K562 (cell line): ENCODE data around the gene TIMP2. TPM values are rescaled to one million over a fixed set of nuclear protein-coding genes. Genes with fewer than 3 reads are reported as not detected.

Source experiments
- ATAC-seq: fragments of 200-7000 bp; cut with Tn5 transposase; 3 replicates; pipeline ENCODE4 v1.9.1; 2020; ENCODE audit warnings: moderate library complexity
- BruUV-seq: library from RNA; stranded (reverse); fragments of 400-500 nt; replicated peaks from 2 replicates; lab custom pipeline; 2021; lab: Mats Ljungman, UMichigan
- CTCF ChIA-PET: fragments of 300-600 bp; formaldehyde crosslinking; extraction: SDS; loops from one replicate; lab custom pipeline; 2021; ENCODE audit warnings: low intra/inter-chr PET ratio; lab: Yijun Ruan, JAX
- POLR2A ChIA-PET: fragments of 300-600, 350-650 bp; sonication (Branson Sonifier 250); formaldehyde crosslinking; extraction: SDS; loops from one replicate; lab custom pipeline; 2021; ENCODE audit warnings: antibody characterized with exemption, inconsistent platforms; lab: Yijun Ruan, JAX
- DNase-seq, 4 experiments: peaks; one replicate each; pipeline versions ENCODE4 v3.0.0 to v3.0.0-alpha.2; 2011 to 2018; ENCODE audit warnings: low spot score in 3 of 4, mixed read lengths in 3 of 4; ENCODE audit errors: extremely low read depth in 1 of 4
- FAIRE-seq: peaks from 2 replicates; lab custom pipeline; 2011; peaks lifted over from hg19 to GRCh38; lab: Jason Lieb, UNC
- H2AFZ ChIP-seq: 2 replicates; pipeline ENCODE4 v1.6.0; 2011; ENCODE audit warnings: low read depth, low read length, control low read depth, inconsistent platforms
- H3K27ac ChIP-seq: fragments of 200-600 bp; 3 replicates; pipeline ENCODE4 v1.8.0; 2011; ENCODE audit warnings: low read depth, mild to moderate bottlenecking, control low read depth, inconsistent platforms, low read length, moderate library complexity, mixed read lengths; ENCODE audit errors: extremely low read depth
- H3K27me3 ChIP-seq, 2 experiments: fragments of 300-600 bp in 1 of 2; 2 replicates in 1 of 2; 3 replicates in 1 of 2; pipeline versions ENCODE4 v1.6.0 to v1.8.0; 2011; ENCODE audit warnings: inconsistent platforms in 2 of 2, low read length in 2 of 2, mild to moderate bottlenecking in 1 of 2, mixed read lengths in 1 of 2, moderate library complexity in 1 of 2; ENCODE audit not compliant: control insufficient read depth in 2 of 2, insufficient read depth in 2 of 2
- H3K36me3 ChIP-seq: fragments of 300-600 bp; 3 replicates; pipeline ENCODE4 v1.8.0; 2011; ENCODE audit warnings: mild to moderate bottlenecking, low read length, inconsistent platforms; ENCODE audit not compliant: control insufficient read depth, insufficient read depth
- H3K4me1 ChIP-seq, 2 experiments: fragments of 200-600 bp in 1 of 2; replicated peaks in 1 of 2; 2 replicates in 1 of 2; 3 replicates in 1 of 2; pipeline versions ENCODE4 v1.5.1 to v1.8.0; 2011; ENCODE audit warnings: inconsistent platforms in 2 of 2, low read length in 2 of 2, mild to moderate bottlenecking in 1 of 2, mixed read lengths in 1 of 2, moderate library complexity in 1 of 2; ENCODE audit not compliant: control insufficient read depth in 2 of 2, insufficient read depth in 2 of 2
- H3K4me2 ChIP-seq: 2 replicates; pipeline ENCODE4 v1.6.1; 2011; ENCODE audit warnings: low read length, control low read depth, inconsistent platforms, mixed read lengths; ENCODE audit not compliant: insufficient read depth
- H3K4me3 ChIP-seq: fragments of 200-600 bp; sonication (generic), shearing (Covaris generic); 2 replicates; pipeline ENCODE4 v1.5.1; 2016; ENCODE audit warnings: control low read depth, inconsistent platforms
- H3K79me2 ChIP-seq: fragments of 200-600 bp; 3 replicates; pipeline ENCODE4 v1.8.0; 2011; ENCODE audit warnings: low read length, inconsistent platforms; ENCODE audit not compliant: control insufficient read depth, insufficient read depth
- H3K9ac ChIP-seq, 2 experiments: 2 replicates each; pipeline versions ENCODE4 v1.6.0 to v1.6.1; 2011; ENCODE audit warnings: low read depth in 2 of 2, low read length in 2 of 2, control low read depth in 1 of 2, inconsistent platforms in 1 of 2, mild to moderate bottlenecking in 1 of 2, mixed read lengths in 1 of 2; ENCODE audit not compliant: insufficient read depth in 1 of 2
- H3K9me1 ChIP-seq: one replicate; pipeline ENCODE4 v1.6.0; 2011; ENCODE audit warnings: inconsistent platforms, mild to moderate bottlenecking, low read length, moderate library complexity; ENCODE audit not compliant: control insufficient read depth, insufficient read depth
- H3K9me3 ChIP-seq: replicated peaks from 2 replicates; pipeline ENCODE4 v1.5.1; 2011; ENCODE audit warnings: low read depth, low read length, inconsistent platforms; ENCODE audit not compliant: control insufficient read depth, insufficient read depth
- H4K20me1 ChIP-seq: replicated peaks from 2 replicates; pipeline ENCODE4 v1.6.1; 2011; ENCODE audit warnings: low read length, inconsistent platforms, mixed read lengths; ENCODE audit not compliant: control insufficient read depth, insufficient read depth
- BRCA1 ChIP-seq, 2 experiments: fragments of 450-650 bp in 1 of 2; sonication (generic) in 1 of 2; formaldehyde crosslinking in 1 of 2; IDR thresholded peaks; 2 replicates each; pipeline versions ENCODE4 v1.5.0 to v1.6.1; 2017 to 2020; ENCODE audit warnings: mild to moderate bottlenecking in 1 of 2, missing genetic modification reagents in 1 of 2
- CBFA2T2 ChIP-seq: fragments of 450-650 bp; conservative IDR thresholded peaks from 2 replicates; pipeline ENCODE4 v1.6.1; 2017; ENCODE audit warnings: mild to moderate bottlenecking
- CBX8 ChIP-seq: fragments of 200-600 bp; sonication (generic); IDR thresholded peaks from 2 replicates; pipeline ENCODE4 v1.6.1; 2012; ENCODE audit warnings: borderline replicate concordance, mixed run types, low read depth, mild to moderate bottlenecking, moderate library complexity, mixed read lengths, low read length, control low read depth, inconsistent platforms; ENCODE audit not compliant: poor library complexity, severe bottlenecking; ENCODE audit errors: extremely low read depth
- EHMT2 ChIP-seq: fragments of 450-650 bp; IDR thresholded peaks from 2 replicates; pipeline ENCODE4 v1.6.1; 2018; ENCODE audit warnings: antibody characterized with exemption
- FOXK1 ChIP-seq: sonication (generic); formaldehyde crosslinking; IDR thresholded peaks from 2 replicates; pipeline ENCODE4 v1.8.0; 2022; ENCODE audit warnings: missing genetic modification reagents, mild to moderate bottlenecking, borderline replicate concordance
- KDM5B ChIP-seq: fragments of 200-600 bp; sonication (generic); IDR thresholded peaks from 2 replicates; pipeline ENCODE4 v1.6.1; 2012; ENCODE audit warnings: low read depth, mild to moderate bottlenecking, moderate library complexity, low read length, control low read depth, inconsistent platforms; ENCODE audit not compliant: insufficient replicate concordance
- NCOR1 ChIP-seq: fragments of 450-650 bp; IDR thresholded peaks from 2 replicates; pipeline ENCODE4 v1.6.1; 2016; ENCODE audit warnings: mild to moderate bottlenecking, moderate library complexity
- PML ChIP-seq: IDR thresholded peaks from 2 replicates; pipeline ENCODE4 v1.6.1; 2012; ENCODE audit warnings: low read length, inconsistent platforms
- POLR2AphosphoS2 ChIP-seq: IDR thresholded peaks from 2 replicates; pipeline ENCODE4 v1.6.1; 2012; ENCODE audit warnings: low read length, improper control_type of control experiment
- SREBF2 ChIP-seq: sonication (generic); formaldehyde crosslinking; IDR thresholded peaks from 2 replicates; pipeline ENCODE4 v1.4.0; 2020; ENCODE audit warnings: mild to moderate bottlenecking, missing genetic modification reagents
- ZFP36 ChIP-seq: fragments of 150-350 bp; IDR thresholded peaks from 2 replicates; pipeline ENCODE4 v1.6.1; 2018; ENCODE audit warnings: low read length, low read depth; ENCODE audit not compliant: partially characterized antibody
- ZNF830 ChIP-seq: fragments of 250-450 bp; sonication (Bioruptor Pico); IDR thresholded peaks from 2 replicates; pipeline ENCODE4 v1.5.0; 2021; ENCODE audit warnings: mild to moderate bottlenecking
- WGBS: fragments of 100-300 bp; shearing (Covaris generic); methylation state at CpG from one replicate; pipeline ENCODE4 v1.1.6; 2016; ENCODE audit warnings: low coverage, mixed read lengths; ENCODE audit not compliant: insufficient coverage; ENCODE audit errors: missing lambda C conversion rate; 5-methylcytosine and 5-hydroxymethylcytosine counted together
- in situ Hi-C: fragments of 300-500 bp; cut with MboI; formaldehyde crosslinking; loops from 4 replicates; pipeline ENCODE4 v1.15.0; 2018; ENCODE audit warnings: inconsistent platforms, mixed read lengths
- intact Hi-C: fragments of 100-400 bp; cut with micrococcal nuclease; formaldehyde crosslinking; loops from 2 replicates; pipeline ENCODE4 v1.14.2; 2022
- polyA plus RNA-seq, 8 experiments: library from polyadenylated mRNA; depleted of rRNA in 4 of 8; stranded (reverse) in 5 of 8; unstranded in 3 of 8; fragments of >200 nt; fragmentation: Nextera tagmentation in 2 of 8; fragmentation: Illumina TruSeq in 1 of 8; extraction: Ambion mirVana in 2 of 8; extraction: Trizol in 1 of 8; gene quantifications; 2 replicates each; pipeline versions ENCODE4 v1.2.1 to v1.2.3, GENCODE V29; 2011 to 2014; ENCODE audit warnings: inconsistent platforms in 1 of 8, missing spikeins in 1 of 8
- total RNA-seq, 7 experiments: library from RNA; depleted of rRNA in 6 of 7; stranded (reverse); fragments of >200 nt in 6 of 7; fragmentation: Illumina TruSeq in 2 of 7; extraction: Trizol in 2 of 7; gene quantifications; 2 replicates each; pipeline versions ENCODE4 v1.2.1 to v1.2.3, GENCODE V29; 2011 to 2021; ENCODE audit warnings: low replicate concordance in 1 of 7
- TF ChIP-seq, protein P1 (sequence below): sonication (generic); formaldehyde crosslinking; IDR thresholded peaks from 2 replicates; pipeline ENCODE4 v1.8.1; 2023; ENCODE audit warnings: mild to moderate bottlenecking, missing genetic modification reagents, moderate library complexity
- TF ChIP-seq, protein P2 (sequence below): fragments of 250-450 bp; sonication (Bioruptor Pico); IDR thresholded peaks from 2 replicates; pipeline ENCODE4 v1.8.0; 2021; ENCODE audit warnings: borderline replicate concordance, mild to moderate bottlenecking, moderate library complexity; ENCODE audit not compliant: poor library complexity, severe bottlenecking
- TF ChIP-seq, protein P3 (sequence below): fragments of 250-450 bp; sonication (Bioruptor Pico); IDR thresholded peaks from 2 replicates; pipeline ENCODE4 v1.4.0; 2020
- TF ChIP-seq, protein P4 (sequence below): fragments of 250-450 bp; sonication (Bioruptor Pico); IDR thresholded peaks from 2 replicates; pipeline ENCODE4 v1.5.0; 2021; ENCODE audit warnings: mild to moderate bottlenecking, borderline replicate concordance

The TIMP2 gene
- total and polyA plus RNA-seq, 9 of the 15 experiments (the other 6 are each of a cell fraction or from before 2014, with no cell fraction given): 0.55 TPM; not detected in 8

DNA sequence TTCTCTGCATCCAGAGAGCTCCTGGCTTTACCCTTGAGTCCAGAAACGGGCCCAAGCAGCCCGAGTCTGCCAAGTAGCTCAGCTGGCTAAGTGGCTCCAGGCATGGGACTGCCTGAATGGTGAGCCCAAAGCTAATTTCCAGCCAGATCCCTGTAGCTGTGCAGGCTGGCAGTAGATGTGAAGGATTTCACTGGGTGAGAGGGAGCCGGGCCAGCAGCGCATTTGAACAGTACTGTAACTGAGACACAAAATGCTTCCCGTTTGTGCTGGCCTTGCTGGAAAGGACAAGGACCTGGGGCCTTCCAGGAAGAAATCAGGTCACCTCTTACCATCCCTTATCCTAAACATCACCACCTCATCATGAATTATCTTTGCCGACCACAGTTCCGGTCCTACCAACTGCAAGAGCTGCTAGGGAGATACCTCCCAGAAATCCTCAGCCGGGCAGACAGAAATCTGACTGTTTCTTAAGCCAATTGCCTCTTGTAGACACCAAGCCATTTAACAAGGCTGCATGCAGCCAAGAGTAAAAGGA lies 3.7 kb downstream of the TIMP2 start (continued):
- TF ChIP-seq, protein P1, sequence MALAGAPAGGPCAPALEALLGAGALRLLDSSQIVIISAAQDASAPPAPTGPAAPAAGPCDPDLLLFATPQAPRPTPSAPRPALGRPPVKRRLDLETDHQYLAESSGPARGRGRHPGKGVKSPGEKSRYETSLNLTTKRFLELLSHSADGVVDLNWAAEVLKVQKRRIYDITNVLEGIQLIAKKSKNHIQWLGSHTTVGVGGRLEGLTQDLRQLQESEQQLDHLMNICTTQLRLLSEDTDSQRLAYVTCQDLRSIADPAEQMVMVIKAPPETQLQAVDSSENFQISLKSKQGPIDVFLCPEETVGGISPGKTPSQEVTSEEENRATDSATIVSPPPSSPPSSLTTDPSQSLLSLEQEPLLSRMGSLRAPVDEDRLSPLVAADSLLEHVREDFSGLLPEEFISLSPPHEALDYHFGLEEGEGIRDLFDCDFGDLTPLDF: no peak
- TF ChIP-seq CBFA2T2 (peak; percentile 71), PML (peak; percentile 36; the same call in 1 of the 2 replicates), KDM5B (no peak), FOXK1 (CRISPR knock-in tag) (no peak), NCOR1 (peak; percentile 50; the same call in 1 of the 2 replicates)
- TF ChIP-seq, protein P2, sequence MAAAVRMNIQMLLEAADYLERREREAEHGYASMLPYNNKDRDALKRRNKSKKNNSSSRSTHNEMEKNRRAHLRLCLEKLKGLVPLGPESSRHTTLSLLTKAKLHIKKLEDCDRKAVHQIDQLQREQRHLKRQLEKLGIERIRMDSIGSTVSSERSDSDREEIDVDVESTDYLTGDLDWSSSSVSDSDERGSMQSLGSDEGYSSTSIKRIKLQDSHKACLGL (CRISPR knock-in tag): no peak

DNA sequence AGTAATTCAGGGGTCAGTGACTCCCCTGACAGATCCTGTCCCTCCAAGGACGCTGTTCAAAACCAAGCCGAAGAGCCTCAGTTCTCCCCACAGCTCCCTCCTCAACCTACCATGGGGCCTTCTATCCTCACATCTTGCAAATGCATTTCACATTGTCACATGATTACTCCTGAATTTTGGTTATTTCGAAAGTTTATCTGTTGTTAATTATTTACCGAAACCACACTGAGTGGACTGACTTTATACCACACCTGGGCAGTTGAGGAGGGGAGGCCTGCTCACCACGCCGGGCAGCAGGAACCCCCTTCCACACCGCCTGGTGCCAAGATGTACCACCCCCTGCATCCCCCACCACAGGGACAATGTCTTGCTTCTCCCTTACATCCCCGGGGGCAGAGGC lies 4.7 kb downstream of the TIMP2 start:
- ATAC-seq (no peak), FAIRE-seq (no peak), DNase-seq (no peak)
- Histone ChIP-seq H4K20me1 (peaks cover 18% of the 10 kb centered on the region; the same call in 1 of the 2 replicates), H3K9me3 (no peaks in the 10 kb centered on the region), H3K4me1 (peaks cover 0 to 19% of the 10 kb centered on the region in 2 experiments; a peak in 2 of 5 replicates), H3K79me2 (no peaks in the 10 kb centered on the region), H3K4me2 (no peak overlapping the region), H2AFZ (no peak overlapping the region), H3K27ac (no peak overlapping the region), H3K9me1 (no peaks in the 10 kb centered on the region), H3K36me3 (no peaks in the 10 kb centered on the region), H3K4me3 (no peak overlapping the region), H3K9ac (no peak overlapping the region), H3K27me3 (peaks cover 58 to 81% of the 10 kb centered on the region in 2 experiments)
- 10% methylated on average over 8 of the region's 8 CpGs for WGBS
- ChIA-PET CTCF (no interaction called here), POLR2A (interaction anchor here (0.7 kb wide), 1 partner anchor 59 kb away, joined by 6 read pairs; the partner anchor contains the start of gene LGALS3BP)
- BruUV-seq: no TSS peak
- in situ Hi-C loops (no loop called here), intact Hi-C loops (no loop called here)
- TF ChIP-seq EHMT2 (no peak), POLR2AphosphoS2 (no peak), ZNF830 (CRISPR knock-in tag) (no peak), CBX8 (no peak), SREBF2 (CRISPR knock-in tag) (no peak), ZFP36 (no peak), BRCA1 (IDR thresholded peaks at IDR 0.05) (no peak), BRCA1 (CRISPR knock-in tag; IDR thresholded peaks at IDR 0.05) (no peak)
- TF ChIP-seq, protein P3, sequence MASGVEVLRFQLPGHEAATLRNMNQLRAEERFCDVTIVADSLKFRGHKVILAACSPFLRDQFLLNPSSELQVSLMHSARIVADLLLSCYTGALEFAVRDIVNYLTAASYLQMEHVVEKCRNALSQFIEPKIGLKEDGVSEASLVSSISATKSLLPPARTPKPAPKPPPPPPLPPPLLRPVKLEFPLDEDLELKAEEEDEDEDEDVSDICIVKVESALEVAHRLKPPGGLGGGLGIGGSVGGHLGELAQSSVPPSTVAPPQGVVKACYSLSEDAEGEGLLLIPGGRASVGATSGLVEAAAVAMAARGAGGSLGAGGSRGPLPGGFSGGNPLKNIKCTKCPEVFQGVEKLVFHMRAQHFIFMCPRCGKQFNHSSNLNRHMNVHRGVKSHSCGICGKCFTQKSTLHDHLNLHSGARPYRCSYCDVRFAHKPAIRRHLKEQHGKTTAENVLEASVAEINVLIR: no peak
- TF ChIP-seq, protein P4, sequence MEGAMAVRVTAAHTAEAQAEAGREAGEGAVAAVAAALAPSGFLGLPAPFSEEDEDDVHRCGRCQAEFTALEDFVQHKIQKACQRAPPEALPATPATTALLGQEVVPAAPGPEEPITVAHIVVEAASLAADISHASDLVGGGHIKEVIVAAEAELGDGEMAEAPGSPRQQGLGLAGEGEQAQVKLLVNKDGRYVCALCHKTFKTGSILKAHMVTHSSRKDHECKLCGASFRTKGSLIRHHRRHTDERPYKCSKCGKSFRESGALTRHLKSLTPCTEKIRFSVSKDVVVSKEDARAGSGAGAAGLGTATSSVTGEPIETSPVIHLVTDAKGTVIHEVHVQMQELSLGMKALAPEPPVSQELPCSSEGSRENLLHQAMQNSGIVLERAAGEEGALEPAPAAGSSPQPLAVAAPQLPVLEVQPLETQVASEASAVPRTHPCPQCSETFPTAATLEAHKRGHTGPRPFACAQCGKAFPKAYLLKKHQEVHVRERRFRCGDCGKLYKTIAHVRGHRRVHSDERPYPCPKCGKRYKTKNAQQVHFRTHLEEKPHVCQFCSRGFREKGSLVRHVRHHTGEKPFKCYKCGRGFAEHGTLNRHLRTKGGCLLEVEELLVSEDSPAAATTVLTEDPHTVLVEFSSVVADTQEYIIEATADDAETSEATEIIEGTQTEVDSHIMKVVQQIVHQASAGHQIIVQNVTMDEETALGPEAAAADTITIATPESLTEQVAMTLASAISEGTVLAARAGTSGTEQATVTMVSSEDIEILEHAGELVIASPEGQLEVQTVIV (CRISPR knock-in tag): no peak
